GM21717 (cell line): ENCODE data around the gene DPEP1.
"Not testable (repeated sequence)": the region's sequence is repeated elsewhere in the genome, so short reads cannot be mapped to it uniquely, and the experiment has no call there.

Source experiments
- ATAC-seq: cut with Tn5 transposase; IDR thresholded peaks from one replicate; pipeline ENCODE4 v1.9.1; 2021; ENCODE audit warnings: mild to moderate bottlenecking, moderate library complexity; ENCODE audit not compliant: unreplicated experiment

The DPEP1 gene

DNA sequence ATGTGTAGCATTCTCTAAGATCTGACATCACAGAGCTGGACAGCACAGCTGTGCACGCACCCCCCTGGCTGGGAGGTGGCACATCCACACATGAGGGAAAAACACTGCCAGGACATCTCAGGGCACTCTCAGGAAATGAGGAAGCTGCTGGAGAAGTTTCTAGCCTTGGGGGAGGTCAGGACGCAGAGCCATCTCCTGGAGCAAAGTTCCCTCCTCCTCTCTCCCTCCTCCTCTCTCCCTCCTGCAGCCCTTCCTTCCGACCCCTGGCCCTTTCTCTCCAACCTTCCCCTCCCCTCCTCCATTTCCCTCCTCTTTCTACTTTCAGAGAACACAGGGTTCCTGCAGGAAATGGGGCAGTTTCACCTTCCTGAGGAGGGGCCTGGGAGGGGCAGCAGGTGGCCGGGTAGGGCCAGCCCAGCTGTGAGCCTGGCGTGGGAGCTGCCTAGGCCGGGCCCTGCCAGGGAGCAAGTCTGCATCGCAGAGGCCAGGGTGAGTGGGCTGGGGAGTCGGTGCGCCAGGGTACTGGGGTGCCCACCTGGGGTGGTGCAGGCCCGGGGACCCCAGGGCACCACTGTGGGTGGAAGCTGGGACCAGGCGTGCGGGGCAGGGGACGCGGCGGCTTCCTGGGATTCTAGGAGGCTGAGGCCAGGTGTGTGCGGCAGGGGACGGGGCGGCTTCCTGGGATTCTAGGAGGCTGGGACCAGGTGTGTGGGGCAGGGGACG, at the start of gene DPEP1:
TSS of gene DPEP1 (plus strand) at position 412 of the 723 bp plus-strand sequence. CDS start 16,769 bp downstream, outside the sequence.
- ATAC-seq, result no peak

DNA sequence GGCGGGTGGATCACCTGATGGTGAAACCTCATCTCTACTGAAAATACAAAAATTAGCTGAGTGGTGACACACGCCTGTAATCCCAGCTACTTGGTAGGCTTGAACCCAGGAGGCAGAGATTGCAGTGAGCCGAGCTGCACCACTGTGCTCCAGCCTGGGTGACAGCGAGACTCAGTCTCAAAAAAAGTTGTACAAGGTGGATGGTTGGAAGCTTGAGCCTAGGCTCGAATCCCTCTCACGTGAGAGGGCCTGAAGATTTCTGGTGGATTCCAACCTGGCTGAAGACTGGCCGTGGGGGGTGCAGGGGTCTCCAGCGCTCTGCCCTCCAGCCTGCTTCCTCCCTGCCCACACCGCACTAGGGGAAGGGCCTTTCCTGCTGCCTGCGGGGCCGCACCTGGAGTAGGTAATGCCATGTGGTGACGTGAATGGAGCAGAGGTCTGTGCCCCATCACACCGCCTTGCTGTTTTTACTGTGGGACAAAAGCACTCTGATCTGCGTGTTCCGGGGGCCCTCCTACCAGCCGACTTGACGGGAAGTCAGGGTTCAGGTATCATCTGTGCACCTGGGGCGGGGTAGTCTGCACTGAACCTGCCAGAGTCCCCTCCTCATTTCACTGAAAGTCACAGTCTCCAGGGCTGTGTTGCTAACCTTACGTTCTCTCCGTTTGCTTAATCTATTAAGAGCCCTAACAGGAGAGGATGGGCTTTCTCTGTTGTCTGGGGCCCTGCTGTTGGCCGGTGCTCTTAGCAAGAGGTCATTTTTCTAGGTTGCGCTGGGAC, 48.8 kb upstream of the DPEP1 start:
- ATAC-seq, result no peak

DNA sequence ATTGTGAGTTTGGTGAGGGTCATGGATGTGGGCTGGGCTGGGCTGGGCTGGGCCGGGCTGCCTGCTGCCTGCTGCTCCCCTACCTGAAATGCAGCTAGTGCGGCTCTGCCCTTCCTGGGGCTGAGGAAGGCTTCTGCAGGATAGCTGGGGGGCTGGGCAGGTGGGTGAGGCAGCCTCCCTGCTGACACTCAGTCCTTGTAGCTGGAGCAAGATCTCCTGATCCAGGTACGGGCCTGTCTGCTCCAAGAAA, 48.3 kb upstream of the DPEP1 start:
- no peak for ATAC-seq

- ATAC-seq, result no peak
These were observed 47.7 kb upstream of the DPEP1 start for GRCh38 chr16:89565506-89566372.

- no peak for ATAC-seq
These were observed 45.5 kb upstream of the DPEP1 start for GRCh38 chr16:89567656-89568594.

GRCh38 chr16:89569506-89570341, 43.7 kb upstream of the DPEP1 start:
- ATAC-seq, result no peak

DNA sequence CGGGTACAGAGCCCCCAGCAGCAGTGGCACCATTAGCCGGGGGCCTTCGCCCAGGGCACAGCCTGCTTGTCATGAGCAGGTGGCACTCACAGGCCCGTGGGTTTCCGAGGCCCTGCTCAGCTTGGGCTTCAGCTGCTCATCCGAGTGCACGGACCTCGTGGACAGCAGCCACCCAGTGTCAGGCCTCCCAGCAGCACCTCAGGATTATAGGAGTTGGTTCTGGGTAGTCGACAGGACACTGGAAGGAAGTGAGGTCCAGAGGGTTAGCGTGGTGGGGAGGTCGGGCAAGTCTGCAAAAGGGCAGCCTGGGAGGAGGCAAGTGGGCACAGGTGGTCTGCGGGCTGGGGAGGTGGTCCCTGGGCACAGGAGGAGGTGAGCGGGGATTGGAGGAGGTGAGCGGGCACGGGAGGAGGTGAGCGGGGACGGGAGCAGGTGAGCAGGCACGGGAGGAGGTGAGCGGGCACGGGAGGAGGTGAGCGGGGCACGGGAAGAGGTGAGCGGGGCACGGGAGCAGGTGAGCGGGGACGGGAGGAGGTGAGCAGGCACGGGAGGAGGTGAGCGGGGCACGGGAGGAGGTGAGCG, 43.0 kb upstream of the DPEP1 start:
- ATAC-seq, result no peak

- not testable (repeated sequence) for ATAC-seq
These were observed 42.4 kb upstream of the DPEP1 start for GRCh38 chr16:89570983-89571598.

DNA sequence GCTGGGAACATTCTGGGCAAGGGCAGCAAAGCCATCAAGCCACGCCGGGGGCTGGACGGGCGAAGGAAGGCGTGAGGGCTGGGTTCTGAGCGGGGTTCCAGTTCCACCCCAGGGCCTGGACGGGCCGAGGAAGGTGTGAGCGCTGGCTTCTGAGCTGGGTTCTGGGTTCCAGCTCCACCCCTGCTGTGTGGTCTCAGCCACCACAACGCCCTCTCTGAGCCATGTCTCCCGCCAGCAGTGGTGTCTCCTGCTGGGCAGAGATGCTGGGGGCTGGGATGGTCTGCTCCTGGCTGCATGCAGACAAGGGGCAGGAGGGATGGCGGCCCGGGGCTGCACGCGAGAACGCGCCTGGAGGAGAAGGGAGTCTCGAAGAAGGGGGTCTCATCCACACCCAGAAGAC, 41.8 kb upstream of the DPEP1 start:
- no peak for ATAC-seq

GRCh38 chr16:89572073-89572484, 41.4 kb upstream of the DPEP1 start:
- no peak for ATAC-seq

DNA sequence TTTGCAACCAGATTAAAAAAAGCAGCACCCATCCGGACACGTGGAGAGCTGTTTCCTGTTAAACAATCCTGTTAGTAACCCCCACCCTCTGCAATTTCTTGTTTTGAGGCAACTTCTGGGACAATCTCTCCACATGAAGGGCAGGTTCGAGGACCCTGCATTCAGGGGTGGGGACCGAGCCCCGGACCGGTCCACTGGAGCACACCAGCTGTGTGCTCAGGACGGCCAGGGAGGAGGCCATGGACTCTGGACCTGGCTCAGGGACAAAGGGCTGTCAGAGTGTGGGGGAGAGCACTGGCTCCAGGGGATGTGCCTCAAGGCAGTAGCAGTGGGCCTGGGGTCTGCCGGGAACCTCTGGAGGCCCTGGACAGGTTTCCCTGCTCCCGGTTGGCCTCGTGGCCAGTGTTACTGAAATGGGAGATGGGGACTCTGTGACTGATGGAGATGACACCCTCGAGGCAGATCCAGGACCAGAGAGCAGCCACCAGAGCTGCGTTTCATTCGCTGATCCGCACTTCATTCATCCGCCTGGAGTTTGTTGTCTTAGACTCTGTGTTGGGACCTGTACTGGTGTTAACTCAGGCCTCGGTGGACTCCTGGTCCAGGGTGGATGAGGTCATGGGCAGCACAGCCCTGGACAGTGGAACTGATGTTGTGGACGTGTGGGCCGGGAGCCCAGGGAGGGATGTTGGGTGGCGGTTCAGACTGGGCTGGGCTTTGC, 40.8 kb upstream of the DPEP1 start:
- ATAC-seq, result no peak

GRCh38 chr16:89573826-89574680, 39.4 kb upstream of the DPEP1 start:
- no peak for ATAC-seq

DNA sequence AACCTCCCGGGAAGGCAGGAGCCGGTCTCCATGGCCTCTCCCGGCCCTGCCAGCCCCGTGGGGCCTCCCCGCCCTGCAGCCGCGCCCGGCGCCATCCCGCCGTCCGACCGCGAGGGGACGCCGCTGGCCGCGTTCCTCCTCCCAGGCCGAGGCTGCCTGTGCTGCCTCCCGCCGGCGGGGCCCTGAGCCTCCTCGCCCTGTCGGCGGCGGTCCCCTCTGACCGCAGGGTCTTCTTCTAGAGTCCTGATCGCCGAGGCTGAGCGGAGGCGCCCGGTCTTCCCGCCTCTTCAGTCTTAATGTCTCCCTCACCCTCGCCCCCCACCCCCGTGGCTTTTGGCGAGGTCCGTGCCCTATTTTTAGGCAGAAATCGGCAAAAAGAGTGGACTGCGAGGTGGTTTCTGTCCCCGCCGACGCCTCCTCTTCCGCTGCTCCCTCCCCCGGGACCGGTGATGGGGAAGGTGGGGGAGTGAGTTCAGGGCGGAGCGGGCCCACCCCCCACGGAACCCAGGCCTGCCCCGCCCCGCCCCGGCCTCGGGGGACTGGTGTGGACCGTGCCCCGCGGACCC, 38.7 kb upstream of the DPEP1 start:
- ATAC-seq, result no peak

DNA sequence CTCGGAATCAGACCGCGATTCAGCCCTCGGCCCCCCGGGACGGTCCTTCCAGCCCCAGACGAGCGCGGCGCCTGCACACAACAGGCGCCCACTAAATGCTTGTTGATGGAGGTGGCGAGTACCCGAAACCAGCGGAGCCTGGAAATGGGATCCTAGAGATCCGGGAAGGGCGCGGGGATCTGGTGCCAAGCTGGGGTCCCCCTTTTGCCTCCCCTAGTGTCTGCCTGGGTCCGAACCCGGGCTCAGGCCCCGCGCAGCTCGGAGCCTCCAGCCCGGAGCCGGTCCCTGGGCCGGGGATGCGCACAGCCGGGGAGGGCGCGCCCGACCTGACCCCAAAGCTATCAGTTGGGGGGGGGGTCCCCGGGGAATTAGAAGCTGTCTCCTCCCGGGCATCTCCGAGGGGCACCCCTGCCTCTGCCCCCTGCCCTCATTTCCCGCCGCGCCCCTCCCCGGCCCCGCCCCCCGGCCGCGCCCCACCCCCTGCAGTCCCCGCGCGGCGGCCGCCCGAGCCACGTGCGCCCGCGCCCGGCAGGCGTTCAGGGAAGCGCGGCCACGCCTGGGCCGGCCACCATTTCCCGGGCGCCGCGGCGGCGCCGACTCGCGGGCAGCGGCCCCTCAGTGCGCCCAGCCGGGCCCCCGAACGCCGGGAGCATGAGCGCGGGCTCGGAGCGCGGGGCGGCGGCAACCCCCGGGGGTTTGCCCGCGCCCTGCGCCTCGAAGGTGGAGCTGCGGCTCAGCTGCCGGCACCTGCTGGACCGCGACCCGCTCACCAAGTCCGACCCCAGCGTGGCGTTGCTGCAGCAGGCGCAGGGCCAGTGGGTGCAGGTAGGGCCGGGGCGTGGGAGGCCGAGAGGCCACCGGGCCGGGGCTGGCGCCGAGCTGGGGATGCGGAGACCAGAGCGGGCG, 37.9 kb upstream of the DPEP1 start, which contains the start of gene CPNE7:
TSS of gene CPNE7 (plus strand) at position 512 of the 906 bp plus-strand sequence. CDS start at position 652, 140 bp downstream.
- ATAC-seq, result no peak

DNA sequence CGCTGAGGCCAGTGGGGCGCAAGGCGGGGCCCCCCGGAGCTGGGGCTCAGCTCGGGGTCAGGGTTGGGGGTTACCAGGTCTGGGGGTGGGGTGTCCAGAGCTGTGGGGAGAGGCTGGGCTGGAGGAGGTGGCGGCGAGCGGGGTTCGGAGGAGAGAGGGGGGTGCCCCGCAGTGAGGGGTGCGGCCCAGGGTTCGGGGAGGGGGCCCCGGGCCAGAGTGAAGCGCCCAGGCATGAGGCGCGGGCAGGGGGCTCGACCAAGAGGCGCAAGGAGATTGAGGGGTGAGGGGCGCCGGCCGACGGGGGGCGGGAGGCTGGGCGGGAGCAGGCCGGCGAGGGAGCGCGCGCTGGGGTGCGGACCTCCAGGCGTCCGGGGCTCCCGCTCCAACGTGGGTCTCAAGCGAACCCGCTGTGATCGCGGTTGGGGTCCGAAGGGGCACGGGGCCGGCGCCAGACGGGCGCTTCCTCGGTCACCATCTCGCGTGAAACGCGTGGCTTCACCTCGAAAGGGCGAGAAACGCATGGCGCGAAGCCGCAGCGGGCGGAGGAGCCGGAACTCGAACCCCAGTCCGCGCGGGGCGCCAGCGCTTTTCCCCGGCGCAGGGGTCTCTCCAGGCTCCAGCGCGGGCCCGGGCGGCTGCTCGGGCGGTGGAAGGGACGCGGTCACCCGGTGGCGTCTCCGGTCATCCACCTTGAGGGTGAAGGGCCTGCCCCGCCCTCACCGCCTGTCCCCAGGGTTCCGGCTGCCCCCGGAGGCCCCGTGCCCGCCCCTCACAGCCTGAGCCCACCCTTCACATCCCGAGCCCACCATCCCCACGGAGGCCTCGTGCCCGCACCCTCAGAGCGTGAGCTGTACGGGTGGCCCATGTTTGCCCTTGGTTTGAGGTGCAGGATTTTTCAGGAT, 37.0 kb upstream of the DPEP1 start:
- no peak for ATAC-seq
